Measurements from ENCODE around the gene FGD6.
"Not testable (repeated sequence)": the region's sequence is repeated elsewhere in the genome, so short reads cannot be mapped to it uniquely, and the experiment has no call there.

FGD6 gene

GRCh38 chr12:95173392-95174251, 43.6 kb downstream of the FGD6 start:
- no peak for FAIRE-seq

DNA sequence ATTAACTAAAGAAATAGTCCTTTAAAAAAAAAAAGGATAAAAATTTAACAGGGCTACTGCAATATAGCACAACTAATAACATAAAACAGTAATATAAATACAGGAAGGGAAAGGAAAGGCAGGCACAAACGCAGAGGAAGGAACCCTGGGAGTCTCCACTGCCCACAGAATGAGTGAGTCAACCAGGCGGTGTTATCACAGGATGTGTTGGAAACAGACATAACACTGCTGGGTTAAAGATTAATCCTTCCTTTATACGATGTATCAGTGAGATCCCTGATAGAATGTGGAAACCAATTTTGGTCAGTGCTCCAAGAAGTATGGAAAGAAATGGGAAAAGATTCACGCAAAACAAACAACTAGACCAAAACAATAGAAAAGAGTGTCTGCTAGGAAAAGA, 47.9 kb downstream of the FGD6 start:
- FAIRE-seq, result no peak

DNA sequence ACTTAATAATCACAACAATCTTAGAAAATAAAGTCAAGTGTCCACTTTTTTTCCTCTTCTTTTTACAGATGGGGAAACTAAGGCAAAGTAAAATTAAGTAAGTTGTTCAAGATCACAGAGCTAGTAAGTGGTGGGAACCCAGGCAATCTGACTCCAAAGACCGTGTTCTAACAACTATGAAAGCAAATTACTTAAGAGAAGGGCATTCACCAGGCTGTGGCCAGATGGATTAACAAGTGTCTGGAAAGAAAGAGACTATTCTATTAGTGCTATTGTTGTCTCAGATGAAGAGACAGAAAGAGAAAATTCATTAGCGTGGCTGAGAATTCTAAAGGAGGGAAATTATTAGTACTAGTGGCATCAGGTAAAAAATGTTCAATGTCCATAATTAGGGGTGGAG, 48.5 kb downstream of the FGD6 start:
- no peak for FAIRE-seq

DNA sequence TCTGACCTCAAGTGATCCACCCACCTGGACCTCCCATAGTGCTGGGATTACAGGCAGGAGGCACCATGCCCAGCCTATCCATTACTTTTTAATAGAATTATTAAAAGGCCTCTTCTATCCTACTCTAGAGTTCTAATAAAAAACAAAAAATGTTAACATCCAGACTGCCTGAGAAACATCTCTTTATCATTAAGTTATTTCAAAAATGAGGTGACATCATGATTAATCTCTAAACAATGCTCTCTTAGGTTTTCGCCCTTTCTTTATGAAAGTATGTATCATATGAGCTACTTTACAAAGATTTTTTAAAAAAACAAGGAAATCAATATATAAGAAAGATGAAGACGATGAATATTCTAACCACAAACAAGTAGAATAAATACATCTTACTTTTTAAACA, 52.6 kb downstream of the FGD6 start:
- FAIRE-seq, result no peak

- no peak for FAIRE-seq
Measured at GRCh38 chr12:95158919-95159318, 58.3 kb downstream of the FGD6 start.

GRCh38 chr12:95151821-95152220, 65.4 kb downstream of the FGD6 start:
- no peak for FAIRE-seq

DNA sequence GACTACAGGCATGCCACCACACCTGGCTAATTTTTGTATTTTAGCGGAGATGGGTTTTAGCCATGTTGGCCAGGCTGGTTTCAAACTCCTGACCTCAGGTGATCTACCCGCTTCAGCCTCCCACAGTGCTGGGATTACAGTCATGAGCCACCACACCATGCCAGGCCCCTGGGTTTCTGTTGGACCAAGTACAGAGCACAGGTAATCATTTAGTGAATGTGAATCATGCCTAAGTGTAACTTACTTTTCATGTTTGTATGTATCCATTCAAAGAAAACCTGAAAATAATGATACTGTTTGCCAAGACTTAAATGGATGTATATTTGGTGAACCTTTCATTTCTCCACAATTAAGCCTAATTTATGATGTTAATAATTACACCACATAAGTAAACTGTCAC, 65.9 kb downstream of the FGD6 start:
- no peak for FAIRE-seq

- FAIRE-seq, result no peak
Measured at GRCh38 chr12:95150501-95150900, 66.8 kb downstream of the FGD6 start.

GRCh38 chr12:95147866-95148265, 69.4 kb downstream of the FGD6 start:
- FAIRE-seq, result no peak

- FAIRE-seq, result no peak
Measured at GRCh38 chr12:95146769-95147168, 70.5 kb downstream of the FGD6 start.

DNA sequence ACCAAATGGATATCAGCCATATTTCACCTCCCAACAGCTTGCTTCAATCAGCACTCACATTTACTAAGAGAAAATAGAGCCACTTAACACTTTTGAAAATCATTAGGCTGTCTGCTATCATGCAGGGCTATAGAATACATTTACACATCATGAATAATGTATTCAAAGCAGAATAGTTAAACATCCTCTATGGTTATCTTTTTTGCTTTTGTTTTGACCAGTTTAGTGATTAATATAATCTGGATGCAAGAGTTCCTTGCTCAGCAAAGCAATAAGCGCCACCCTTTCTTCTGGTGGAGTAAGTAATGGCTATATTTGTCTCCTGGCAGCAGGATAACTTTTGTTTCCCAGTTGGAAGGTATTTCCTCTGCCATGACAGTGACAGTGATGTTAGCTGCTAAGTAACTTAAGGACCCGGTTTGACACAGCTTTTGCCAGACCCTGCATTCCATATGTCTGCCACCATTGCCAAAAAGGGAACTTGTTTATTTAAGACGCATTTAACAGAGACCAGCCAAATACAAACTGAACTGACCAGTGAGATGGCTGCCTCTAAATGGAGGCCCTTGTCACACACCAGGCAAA, 73.6 kb downstream of the FGD6 start:
- FAIRE-seq, result no peak

DNA sequence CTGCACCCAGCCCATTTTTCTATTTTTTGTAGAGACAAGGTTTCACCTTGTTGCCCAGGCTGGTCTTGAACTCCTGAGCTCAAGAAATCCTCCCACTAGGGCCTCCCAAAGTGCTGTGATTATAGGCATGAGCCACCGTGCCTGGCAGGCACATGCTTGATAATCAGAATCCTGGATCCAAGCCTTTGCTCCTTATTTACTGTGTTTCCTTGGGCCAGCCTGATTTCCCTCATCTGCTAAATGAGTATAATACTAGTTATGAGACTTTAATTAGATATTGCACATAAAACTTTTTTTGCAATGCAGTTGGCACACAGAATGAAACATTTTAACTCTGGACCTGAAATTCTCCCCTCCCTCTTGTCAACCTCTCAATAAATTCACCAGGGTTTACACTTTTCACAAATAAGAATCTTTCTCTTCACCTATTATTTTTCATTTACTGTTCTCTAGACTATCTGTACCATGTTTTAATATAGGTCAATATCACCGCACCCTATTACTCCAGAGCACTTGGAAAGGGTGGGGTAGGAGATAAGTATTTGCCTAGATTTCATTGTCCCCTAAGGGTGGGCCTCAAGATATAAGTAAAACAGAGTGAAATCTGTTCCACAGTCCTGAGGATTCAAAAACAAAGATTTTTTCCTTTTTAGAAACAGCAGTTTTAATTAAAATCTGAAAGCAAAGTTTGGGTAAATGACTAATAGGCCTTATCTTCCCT, 74.7 kb downstream of the FGD6 start:
- no peak for FAIRE-seq

GRCh38 chr12:95141310-95141709, 76.0 kb downstream of the FGD6 start:
- FAIRE-seq, result no peak

DNA sequence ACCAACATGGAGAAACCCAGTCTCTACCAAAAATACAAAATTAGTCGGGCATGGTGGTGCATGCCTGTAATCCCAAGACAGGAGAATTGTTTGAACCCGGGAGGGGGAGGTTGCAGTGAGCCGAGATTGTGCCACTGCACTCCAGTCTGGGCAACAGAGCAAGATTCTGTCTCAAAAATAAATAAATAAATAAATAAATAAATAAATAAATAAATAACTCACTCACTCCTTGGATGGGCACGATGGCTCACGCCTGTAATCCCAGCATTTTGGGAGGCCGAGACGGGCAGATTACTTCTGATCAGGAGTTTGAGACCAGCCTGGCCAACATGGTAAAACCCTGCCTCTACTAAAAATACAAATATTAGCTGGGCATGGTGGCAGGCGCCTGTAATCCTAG, 79.2 kb downstream of the FGD6 start:
- FAIRE-seq, result not testable (repeated sequence)

DNA sequence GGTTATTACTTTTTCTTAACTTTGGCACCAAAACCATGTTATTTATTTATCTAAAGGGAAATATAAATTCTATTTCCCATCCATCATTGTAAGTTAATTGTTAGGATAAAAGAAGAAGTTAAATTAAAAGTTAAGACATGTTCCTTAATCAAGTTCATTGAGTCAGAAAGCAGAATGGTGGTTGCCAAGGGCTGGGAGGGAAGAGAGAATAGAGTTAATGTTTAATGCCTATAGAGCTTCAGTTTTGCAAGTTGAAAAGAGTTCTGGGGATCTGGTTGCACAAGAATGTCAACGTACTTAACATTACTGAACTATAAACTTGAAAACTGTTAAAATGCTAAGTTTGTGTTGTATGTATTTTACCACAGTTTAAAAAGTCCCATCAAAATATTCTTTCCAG, 80.7 kb downstream of the FGD6 start:
- no peak for FAIRE-seq

DNA sequence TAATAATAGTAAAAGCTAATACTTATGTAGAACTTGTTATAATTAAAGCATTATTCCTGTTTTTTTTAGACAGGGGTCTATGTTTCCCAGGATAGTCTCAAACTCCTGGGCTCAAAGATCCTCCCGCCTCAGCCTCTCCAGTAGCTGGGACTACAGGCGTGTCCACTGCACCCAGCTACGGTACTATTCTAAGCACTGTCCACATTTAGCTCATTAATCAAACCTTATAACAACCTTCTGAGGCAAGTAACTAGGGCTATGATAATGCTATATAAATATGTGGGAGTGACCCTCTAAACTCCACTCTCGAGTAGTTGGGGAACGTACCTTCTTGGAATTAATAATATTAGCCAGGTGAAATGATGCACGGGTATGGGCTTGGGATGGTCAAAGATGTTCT, 83.2 kb downstream of the FGD6 start:
- no peak for FAIRE-seq

DNA sequence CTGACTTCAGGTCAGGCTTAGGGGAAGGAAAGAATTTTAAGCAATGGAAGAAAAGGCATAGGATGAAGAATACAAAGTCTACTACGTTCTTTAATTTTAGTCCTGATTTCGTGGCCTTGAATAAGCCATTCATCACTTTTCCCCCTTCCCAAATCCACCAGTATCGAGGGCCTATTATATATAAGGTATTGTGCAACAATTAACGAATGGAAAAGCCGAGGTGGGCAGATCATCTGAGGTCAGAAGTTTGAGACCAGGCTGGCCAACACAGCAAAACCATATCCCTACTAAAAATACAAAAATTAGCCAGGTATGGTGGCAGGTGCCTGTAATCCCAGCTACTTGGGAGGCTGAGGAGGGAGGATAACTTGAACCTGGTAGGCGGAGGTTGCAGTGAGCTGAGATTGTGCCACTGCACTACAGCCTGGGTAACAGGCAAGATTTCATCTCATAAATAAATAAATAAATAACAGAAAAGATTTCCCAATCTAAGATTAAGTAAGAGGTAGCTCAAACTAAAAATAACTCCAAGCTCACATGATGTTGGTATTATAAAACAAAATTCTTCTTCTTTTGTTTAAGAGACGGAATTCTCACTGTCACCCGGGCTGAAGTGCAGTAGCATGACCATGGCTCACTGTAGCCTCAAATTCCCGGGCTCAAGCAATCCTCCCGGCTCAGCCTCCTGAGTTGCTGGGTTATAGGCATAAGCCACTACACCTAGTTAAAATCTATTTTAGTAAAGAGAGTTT, 85.5 kb downstream of the FGD6 start:
- no peak for FAIRE-seq

DNA sequence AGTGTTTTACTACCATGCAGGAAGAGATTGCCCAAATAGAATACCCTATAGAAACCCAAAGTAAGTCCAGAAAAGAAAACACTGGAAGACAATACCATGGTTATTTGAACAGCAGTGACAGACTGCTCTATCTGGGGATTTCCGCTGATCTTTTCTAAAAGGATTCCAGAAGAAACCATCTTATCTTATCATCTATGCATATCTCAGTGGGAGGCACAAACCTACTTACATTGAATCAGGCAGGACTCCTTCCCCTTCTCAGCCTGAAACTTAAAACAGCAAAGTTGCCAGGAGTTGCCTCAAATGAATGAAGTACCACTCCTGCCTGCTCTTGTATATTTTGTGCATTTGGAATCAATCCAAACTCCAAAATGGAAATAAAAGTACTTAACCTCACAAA, 87.2 kb downstream of the FGD6 start:
- no peak for FAIRE-seq

DNA sequence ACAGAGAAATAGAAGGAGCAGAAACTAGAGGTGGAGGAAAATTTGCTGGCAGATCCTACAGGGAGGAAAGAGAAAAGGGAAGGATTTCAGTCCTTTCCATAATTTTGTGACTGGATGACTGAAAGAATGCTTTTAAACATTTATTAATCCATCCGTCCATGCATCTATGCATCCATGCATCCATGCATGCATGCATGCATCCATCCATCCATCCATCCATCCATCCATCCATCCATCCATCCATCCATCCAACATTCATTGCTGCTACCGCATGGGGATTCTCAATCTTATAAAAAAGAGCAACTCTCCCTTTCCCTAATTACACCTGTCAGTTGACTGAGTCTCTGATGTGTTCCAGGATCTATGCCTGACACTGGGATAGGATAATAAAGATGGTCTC, 88.2 kb downstream of the FGD6 start:
- FAIRE-seq, result no peak

DNA sequence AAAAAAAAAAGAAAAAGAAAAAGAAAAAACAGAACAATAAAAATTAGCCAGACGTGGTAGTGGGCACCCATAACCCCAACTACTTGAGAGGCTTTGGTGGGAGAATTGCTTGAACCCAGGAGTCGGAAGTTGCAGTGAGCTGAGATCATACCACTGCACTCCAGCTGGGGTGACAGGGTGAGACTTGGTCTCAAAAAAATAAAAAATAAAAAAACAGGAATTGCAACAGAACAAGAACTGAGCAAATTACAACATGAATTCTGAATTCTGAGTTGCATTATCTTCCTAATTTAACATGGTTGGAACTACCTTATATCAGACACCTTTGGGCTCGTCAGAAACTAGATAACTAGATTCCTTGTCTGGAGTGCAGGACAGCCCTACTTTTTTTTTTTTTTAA, 90.5 kb downstream of the FGD6 start:
- no peak for FAIRE-seq

GRCh38 chr12:95126076-95126475, 91.2 kb downstream of the FGD6 start:
- FAIRE-seq, result no peak

GRCh38 chr12:95124106-95124505, 93.2 kb downstream of the FGD6 start:
- no peak for FAIRE-seq

- FAIRE-seq, result no peak
Measured at GRCh38 chr12:95118788-95119179, 98.5 kb downstream of the FGD6 start.
